C4-2B (cell line): Measurements from ENCODE around the gene CYLD.

ENCODE experiments used
- H3K27ac ChIP-seq: fragments of 450-650 bp; 2 replicates; pipeline ENCODE4 v1.5.1; 2017
- CTCF ChIP-seq: fragments of 450-650 bp; conservative IDR thresholded peaks from 2 replicates; pipeline ENCODE4 v1.5.1; 2017; ENCODE audit warnings: mild to moderate bottlenecking
- ZFX ChIP-seq: fragments of 450-650 bp; IDR thresholded peaks from 2 replicates; pipeline ENCODE4 v1.6.1; 2017

Gene CYLD

GRCh38 chr16:50733468-50733867 is 8.4 kb upstream of the CYLD start:
- no peak overlapping the region for H3K27ac ChIP-seq
- TF ChIP-seq ZFX (no peak), CTCF (no peak)

- H3K27ac ChIP-seq = no peak overlapping the region
- TF ChIP-seq ZFX (no peak), CTCF (no peak)
These were observed 6.2 kb upstream of the CYLD start for GRCh38 chr16:50735629-50736122.

GRCh38 chr16:50736448-50736847 is 5.4 kb upstream of the CYLD start:
- H3K27ac ChIP-seq = no peak overlapping the region
- TF ChIP-seq CTCF = no peak
- no peak for TF ChIP-seq ZFX

GRCh38 chr16:50737420-50737959 is 4.4 kb upstream of the CYLD start:
- H3K27ac ChIP-seq = no peak overlapping the region
- TF ChIP-seq CTCF (no peak), ZFX (no peak)

GRCh38 chr16:50739031-50739430 is 2.9 kb upstream of the CYLD start:
- TF ChIP-seq CTCF (no peak), ZFX (no peak)
- no peak overlapping the region for H3K27ac ChIP-seq

GRCh38 chr16:50740736-50741135 is 1.1 kb upstream of the CYLD start:
- TF ChIP-seq ZFX (no peak), CTCF (no peak)
- peak overlapping the region; percentile 47 for H3K27ac ChIP-seq

GRCh38 chr16:50741225-50741780 is 583 bp upstream of the CYLD start:
- TF ChIP-seq CTCF (no peak), ZFX (no peak)
- peak overlapping the region; percentile 47 for H3K27ac ChIP-seq
